ENCODE data around the gene MRPL2.

The MRPL2 gene

DNA sequence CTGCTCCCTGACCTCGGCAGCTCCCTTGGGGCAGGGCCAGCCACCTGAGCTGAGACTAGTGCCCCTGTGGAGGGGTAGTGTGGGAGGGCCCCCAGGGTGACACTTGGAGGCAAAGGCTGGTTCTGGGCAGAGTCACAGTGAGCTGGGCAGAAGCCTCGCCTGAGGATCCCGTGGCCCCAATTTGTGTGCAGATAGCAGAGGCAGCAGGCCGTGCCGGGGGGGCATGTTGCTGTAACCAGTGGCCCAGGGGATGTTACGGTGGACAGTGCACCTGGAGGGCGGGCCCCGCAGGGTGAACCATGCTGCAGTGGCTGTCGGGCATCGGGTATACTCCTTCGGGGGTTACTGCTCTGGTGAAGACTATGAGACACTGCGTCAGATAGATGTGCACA lies 42.3 kb downstream of the MRPL2 start:
- no peak for DNase-seq

GRCh38 chr6:43016176-43016942 lies 42.9 kb downstream of the MRPL2 start:
- DNase-seq, result no peak

DNA sequence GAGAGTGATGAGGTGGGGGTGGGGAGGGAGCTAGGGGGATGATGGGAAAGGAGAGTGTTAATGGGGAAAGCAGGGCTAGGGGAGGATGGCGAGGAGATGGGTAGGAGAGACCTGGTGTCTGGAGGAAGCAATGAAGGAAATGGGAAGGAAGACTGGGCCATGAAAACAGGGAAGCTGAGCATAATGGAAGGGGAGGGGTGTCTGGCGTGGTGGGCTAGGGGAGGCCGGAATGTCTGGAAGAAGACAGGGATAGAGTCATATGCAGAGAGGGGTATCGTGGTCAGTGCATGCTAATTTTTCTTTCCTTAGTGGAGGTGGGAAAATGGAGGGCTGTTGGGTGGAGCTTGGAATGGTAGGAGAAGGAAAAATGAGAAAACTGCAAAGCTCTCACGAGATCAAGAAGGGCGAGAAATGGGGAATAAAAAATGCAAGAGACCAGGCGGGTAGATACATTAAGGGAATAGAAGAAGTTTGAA lies 44.8 kb downstream of the MRPL2 start:
- no peak for DNase-seq

- DNase-seq, result peak; percentile 99
Measured at GRCh38 chr6:43013843-43014433, 45.3 kb downstream of the MRPL2 start, which contains the start of the genes KLHDC3 and MEA1. TSS of gene KLHDC3 (plus strand) at chr6:43014249. CDS start at chr6:43017193, 2,944 bp downstream. TSS of gene MEA1 (minus strand) at chr6:43013946. CDS start at chr6:43013813, 133 bp downstream.

DNA sequence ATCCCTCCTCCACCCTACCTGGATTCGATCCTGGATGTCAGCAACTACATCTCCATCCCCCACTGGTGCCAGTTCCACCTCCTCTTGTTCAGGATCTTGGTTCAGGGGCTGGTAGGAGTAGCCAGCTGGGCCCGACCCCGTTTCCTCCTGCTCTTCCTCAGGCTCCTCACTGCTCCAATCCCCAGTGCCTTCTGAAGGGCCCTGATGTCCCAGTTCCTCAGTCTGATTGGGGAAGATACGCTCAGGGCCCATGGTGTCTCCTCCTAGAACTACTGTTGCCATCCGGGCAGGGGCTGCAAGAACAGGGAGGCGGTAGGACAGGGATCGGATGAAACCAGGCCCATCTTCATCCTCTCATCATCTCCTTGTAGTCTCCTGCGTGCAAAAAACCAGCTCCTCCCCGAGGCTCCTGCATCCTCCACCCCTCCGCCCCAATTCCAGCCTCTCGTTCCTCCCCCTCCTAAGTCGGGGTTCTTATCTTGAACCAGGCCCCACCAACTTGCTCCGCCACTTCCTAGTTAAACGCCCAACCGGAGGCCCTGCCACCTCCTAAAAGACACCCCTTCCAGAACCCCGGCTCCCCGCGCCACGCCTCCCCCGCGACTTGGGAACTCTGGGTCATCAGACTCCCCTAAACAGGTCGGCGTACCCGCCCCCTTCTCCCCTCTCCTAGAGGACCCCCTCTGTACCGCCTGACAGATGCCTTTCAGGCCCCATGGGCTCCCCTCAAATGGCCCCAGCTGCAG lies 46.0 kb downstream of the MRPL2 start:
- no peak for DNase-seq

GRCh38 chr6:43012364-43012763 lies 46.9 kb downstream of the MRPL2 start:
- DNase-seq, result no peak

DNA sequence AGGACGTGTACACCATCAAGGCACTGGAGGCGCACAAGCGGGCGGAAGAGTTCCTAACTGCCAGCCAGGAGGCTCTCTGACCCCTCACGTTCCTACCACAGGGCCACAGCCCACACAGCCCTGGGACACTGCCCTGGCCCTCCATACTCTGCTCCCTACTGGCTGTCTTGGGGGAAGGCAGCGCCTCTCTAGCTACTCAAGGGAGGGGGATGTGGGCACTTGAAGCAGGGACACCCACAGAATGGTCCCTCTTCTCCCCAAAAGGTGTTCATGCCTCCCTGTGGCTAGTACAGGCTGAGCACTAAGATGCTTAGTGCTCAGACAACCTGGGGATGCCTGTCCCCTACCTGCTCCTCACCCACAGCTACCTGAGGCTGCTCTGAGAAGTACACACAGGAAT lies 48.0 kb downstream of the MRPL2 start:
- no peak for DNase-seq

GRCh38 chr6:43009124-43009523 lies 50.1 kb downstream of the MRPL2 start:
- peak; percentile 40 for DNase-seq

DNA sequence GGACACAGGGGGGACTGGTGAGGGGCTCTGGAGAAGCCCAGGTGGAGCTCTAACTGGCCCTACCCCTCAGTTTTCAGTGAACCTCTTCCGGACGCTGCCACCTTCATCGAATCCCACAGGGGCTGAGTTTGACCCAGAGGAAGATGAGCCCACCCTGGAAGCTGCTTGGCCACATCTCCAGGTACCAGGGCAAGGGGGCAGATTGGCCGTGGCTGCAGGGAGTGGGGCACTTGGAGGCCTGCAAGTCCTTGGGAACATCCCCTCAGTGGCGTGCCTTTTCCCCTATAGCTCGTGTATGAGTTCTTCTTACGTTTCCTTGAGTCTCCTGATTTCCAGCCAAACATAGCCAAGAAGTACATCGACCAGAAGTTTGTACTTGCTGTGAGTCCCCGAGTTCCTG lies 52.1 kb downstream of the MRPL2 start:
- DNase-seq, result no peak

- no peak for DNase-seq
Measured at GRCh38 chr6:43006251-43006650, 53.0 kb downstream of the MRPL2 start.

- no peak for DNase-seq
Measured at GRCh38 chr6:43005844-43006243, 53.4 kb downstream of the MRPL2 start.
